22Rv1 (cell line): ENCODE measurements around the gene GRAMD1B.

Source experiments
- H3K27ac ChIP-seq: fragments of 450-650 bp; 2 replicates; pipeline ENCODE4 v1.5.1; 2017
- ZFX ChIP-seq: fragments of 450-650 bp; IDR thresholded peaks from 2 replicates; pipeline ENCODE4 v1.6.1; 2017; ENCODE audit warnings: antibody characterized with exemption, borderline replicate concordance
- TF ChIP-seq, protein P1 (sequence below): fragments of 450-650 bp; IDR thresholded peaks from 2 replicates; pipeline ENCODE4 v1.5.1; 2017; ENCODE audit warnings: mild to moderate bottlenecking

Gene GRAMD1B

DNA sequence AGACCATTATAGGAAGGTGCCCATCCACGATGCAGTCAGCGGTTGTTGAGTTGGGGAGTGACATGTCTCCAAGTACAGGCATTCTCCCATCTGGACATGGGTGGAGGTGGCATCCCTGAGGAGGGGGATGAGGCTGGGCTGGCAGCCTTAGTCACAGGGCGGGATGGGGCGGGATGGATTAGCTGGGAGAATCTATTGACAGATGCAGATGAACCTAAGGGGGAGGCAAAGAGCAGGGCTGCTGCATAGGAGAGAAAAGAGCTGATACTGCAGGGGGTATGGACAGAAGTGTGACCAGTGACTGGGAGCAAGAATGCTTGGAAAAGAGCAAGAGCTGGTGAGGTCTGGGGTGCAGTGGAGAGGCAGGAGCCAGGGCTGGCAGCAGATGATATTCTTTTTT is 181.6 kb downstream of the GRAMD1B start:
- H3K27ac ChIP-seq, result no peak overlapping the region
- TF ChIP-seq ZFX, result no peak
- TF ChIP-seq, protein P1, sequence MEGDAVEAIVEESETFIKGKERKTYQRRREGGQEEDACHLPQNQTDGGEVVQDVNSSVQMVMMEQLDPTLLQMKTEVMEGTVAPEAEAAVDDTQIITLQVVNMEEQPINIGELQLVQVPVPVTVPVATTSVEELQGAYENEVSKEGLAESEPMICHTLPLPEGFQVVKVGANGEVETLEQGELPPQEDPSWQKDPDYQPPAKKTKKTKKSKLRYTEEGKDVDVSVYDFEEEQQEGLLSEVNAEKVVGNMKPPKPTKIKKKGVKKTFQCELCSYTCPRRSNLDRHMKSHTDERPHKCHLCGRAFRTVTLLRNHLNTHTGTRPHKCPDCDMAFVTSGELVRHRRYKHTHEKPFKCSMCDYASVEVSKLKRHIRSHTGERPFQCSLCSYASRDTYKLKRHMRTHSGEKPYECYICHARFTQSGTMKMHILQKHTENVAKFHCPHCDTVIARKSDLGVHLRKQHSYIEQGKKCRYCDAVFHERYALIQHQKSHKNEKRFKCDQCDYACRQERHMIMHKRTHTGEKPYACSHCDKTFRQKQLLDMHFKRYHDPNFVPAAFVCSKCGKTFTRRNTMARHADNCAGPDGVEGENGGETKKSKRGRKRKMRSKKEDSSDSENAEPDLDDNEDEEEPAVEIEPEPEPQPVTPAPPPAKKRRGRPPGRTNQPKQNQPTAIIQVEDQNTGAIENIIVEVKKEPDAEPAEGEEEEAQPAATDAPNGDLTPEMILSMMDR, result no peak

DNA sequence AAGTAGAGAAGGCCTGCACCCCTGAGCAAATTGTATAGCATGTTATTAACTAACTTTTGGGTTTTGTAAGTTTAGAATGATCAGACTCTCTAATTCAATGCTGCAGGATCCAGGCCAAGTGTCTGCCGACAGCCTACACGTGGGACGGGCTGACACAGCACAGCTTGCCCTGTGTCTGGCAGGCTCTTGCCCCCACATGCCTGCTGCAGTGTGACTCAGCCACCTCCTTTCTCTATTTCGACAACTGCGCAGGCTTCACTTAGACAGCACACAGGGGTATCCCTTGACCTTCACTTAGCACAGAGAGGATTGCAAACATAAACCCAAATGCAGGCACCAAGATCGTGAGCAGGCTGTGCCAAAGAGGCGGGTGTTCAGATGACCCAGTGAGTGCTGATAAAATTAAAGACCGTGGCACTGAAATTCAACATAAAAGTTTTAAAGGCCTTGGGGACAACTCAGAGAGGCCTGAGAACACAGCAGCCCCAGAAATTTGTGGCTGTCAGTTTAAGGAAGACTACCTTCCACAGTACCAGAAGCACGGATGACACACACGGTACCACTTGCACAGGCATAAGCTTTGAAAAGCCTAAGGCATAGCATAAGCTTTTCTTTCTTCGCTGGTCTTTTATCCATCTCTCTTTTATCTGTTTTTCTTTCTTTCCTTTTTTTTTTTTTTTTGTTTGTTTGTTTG is 186.6 kb downstream of the GRAMD1B start:
- TF ChIP-seq, protein P1, result no peak
- no peak for TF ChIP-seq ZFX
- no peak overlapping the region for H3K27ac ChIP-seq

DNA sequence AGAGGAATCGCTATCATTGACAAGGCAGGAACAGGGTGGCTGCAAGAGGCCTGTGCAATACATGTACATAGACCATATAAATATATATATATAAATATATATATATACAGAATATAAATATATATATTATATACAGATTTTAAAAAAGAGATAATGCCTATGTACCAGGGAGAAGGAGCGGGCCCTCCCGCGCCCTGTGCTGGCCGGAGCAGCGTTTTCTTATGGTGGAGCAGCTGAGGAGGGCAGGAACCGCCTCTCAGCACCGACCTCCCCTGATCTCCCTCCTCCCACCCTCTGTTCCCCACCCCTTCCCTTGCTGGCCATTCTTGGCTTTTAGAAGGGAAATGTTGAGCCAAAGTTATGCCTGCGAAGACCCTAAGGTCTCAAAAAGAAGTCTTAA is 192.5 kb downstream of the GRAMD1B start:
- TF ChIP-seq, protein P1, result no peak
- no peak for TF ChIP-seq ZFX
- no peak overlapping the region for H3K27ac ChIP-seq

DNA sequence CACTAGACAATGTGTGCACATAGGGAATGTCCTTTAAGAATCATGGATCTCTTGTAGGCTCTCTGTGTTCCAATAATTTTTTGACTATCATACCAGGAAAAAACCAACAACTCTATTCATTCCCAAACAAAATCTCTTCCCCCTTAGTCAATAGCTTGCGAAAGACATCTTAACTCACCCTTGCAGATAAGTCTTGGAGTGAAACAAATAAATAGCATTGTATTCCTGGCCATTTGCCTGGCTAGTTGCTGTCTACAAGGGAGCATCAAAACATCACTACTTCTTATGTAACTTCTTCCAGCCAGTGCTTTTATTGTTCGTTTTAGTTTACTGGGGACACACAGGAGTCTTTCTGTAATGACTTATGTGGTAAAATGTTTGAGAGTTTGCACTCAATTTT is 194.9 kb downstream of the GRAMD1B start:
- no peak overlapping the region for H3K27ac ChIP-seq
- TF ChIP-seq, protein P1, result no peak
- no peak for TF ChIP-seq ZFX

DNA sequence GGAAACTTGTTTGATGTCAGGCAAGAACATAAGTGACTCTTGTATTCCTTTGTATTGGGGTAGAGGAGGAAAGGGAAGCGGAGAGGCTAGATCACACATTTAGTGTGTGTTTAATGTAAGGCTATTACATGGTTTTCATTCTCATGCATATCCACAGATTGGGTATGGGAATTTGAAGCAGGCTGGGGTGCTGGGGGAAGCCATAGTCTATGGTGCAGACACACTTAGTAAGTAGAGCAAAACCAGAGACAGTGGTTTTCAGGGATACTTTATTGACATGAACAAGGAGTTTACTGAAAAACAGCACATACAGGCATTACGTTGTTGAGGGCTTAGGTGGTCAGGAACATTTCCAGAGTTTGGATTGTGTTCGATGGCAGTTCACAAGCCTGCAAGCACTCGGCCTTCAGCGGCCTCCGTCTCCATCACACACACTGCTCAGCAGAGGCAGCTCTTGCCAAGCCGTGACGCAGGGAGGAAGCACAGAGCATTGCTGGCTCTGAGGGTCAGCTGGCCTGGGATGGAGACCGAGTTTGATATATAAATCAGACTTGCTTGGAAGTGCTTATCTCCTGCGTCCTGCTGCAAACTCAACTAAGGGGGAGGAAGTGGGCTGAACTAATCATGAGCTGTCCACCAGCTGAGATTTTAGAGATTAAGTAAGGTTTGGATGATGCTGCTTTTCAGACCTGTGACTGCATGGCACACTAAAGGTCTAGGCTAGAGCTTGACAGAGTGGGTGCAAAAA is 199.0 kb downstream of the GRAMD1B start:
- no peak for TF ChIP-seq ZFX
- H3K27ac ChIP-seq, result no peak overlapping the region

DNA sequence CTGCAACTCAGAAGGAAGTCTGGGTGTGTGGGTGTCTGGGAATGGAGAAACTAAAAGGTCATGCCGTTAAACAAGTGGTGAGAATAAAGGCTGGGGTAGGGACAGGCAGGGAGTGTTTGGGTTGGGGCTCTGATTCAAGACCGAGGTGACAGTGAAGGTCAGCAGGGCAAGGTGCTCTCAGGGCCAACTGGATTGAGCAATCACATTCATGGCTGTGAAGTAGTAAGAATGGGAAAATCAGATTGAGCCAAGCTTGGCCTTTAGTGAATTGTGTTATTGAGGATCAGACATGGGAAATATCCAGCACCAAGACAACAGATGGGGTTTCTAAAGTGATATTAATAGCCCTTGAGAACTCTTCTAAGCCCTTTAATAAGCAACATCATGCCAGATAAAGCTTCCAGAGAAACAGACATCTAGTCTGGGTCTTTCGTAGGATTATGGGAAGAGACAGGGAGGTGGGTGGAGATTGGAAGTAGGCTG is 200.1 kb downstream of the GRAMD1B start:
- H3K27ac ChIP-seq, result no peak overlapping the region
- TF ChIP-seq ZFX, result no peak
- TF ChIP-seq, protein P1, result no peak

DNA sequence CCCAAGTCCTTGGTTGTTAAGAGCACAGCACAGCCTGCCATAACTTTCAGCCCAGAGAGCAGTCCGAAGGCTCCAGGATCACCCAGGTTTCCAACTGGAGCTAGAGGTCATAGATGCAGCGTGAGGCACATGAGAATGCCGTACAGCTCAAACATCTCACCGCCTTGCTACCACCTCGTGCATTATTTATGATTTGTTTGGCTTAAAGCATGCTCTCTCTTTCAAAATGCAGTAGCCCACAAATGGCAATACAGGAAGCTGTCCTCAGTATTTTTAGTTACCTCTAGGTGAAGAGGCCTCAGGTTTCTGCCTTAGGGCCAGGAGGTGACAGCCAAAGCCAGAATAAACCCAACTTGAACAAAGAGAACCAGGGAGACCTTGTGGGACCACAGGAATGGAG is 210.0 kb downstream of the GRAMD1B start:
- H3K27ac ChIP-seq, result no peak overlapping the region
- TF ChIP-seq, protein P1, result no peak
